DMS53 (cell line): ENCODE measurements around the gene ATOH8.

Experiments
- DNase-seq: peaks from one replicate; lab custom pipeline; 2025; lab: John Stamatoyannopoulos, UW

The ATOH8 gene

DNA sequence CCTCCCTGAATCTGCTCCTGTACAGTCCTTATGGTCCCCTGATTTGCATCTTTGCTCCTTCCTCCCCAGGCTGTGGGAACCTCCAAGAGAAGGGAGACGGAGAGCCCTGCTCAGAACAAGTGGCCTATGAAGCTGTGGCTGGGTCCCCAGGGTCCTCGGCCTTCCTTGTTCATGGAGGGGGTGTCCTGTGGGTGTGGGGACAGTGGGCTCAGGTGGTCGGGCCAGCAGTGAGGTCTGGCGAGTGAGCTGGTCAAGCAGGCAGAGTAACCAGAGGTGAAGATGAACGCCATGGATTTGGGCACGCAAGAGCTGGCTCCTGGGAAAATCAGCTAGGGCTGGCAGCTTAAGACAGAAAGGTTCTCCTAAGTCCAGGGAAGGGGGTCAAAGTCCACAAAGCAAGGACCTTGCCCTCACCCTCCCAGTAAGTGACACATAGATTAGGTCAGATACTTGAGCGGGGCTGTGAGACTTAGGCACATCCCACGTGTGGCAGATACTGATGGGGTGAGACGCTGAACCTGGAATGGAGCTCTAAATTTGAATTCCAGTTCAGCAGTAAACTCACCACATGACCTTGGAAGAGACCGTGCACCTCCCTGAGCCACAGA lies 34.8 kb upstream of the ATOH8 start:
- no peak for DNase-seq

GRCh38 chr2:85719609-85720240 lies 34.1 kb upstream of the ATOH8 start:
- DNase-seq = no peak

DNA sequence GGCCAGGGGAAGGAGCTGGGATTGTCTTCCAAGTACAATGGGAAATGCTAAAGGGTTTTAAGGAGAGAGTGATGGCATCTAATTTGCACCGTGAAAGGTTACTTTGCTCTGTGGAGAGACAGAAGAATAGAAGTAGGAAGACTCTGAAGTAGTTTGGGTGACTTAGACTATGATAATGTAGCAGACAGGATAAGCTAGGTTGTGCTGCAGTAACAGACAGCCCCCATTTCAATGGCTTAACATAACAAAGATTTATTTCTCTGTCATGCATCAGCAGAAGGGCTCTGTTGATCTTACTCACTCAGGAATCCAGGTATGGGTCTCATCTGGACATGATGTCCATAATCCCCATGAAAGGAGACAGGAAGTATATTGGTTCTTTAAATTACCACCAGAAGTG lies 33.3 kb upstream of the ATOH8 start:
- no peak for DNase-seq

GRCh38 chr2:85721641-85722040 lies 32.1 kb upstream of the ATOH8 start:
- DNase-seq = no peak

DNA sequence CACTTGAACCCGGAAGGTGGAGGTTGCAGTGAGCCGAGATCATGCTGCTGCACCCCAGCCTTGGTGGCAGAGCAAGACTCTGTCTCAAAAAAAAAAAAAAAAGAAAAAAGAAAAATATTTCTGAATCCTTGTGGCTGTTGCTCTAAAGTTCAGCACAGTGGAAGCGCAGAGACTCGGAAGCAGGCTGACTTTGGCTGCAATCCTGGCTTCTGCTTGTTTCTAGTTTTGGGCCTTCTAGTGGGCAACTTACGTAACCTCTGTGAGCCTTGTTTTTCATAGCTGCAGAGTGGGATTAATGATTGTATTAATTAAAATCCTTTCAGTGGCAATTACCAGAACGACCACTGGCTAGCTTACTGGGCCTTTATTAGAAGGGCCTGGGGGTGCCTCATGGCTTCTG lies 31.3 kb upstream of the ATOH8 start:
- DNase-seq = no peak

GRCh38 chr2:85723707-85724360 lies 30.0 kb upstream of the ATOH8 start:
- no peak for DNase-seq

DNA sequence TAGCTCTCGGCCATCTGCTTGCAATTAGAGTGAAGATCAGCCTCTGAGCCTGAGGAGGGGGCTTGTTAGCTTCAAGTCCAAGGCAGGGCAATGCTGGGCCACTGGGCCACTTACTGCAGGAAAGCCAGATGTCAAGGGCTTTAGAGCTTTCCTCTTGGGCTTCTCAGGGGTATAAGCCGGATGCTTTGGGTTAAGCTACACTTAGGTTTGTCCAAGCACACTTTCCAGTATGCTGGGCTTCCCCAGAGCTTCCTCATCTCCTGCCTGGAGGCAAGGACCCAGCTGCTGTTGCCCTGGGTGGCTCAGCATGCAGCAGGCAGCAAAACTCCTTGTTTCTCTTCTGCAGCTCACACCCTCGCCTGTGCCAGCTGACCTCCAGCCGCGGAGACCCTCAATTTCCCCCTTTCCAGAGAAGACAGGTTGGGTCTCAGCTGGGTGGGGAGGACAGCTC lies 29.0 kb upstream of the ATOH8 start:
- DNase-seq = no peak

DNA sequence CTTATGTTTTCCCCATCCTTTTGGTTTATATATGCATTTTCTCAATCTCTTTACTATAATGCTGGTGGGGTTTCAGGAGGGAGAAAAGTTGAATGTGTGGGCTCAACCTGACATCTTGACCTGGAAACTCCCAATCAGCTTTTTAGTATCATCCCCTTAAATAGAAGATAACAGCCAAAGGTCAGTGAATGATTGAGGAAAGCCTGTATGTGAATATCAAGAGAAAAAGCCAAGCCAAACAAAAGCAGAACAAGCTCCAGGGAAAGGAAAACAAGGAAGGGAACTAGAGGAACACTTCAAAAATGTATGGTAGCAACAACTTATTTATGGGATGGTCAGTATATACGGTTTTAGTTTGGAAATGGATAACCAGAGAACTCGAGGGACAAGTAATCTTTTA lies 28.3 kb upstream of the ATOH8 start:
- no peak for DNase-seq

- DNase-seq = no peak
These were observed 26.0 kb upstream of the ATOH8 start for GRCh38 chr2:85727798-85728197.

GRCh38 chr2:85728342-85728741 lies 25.4 kb upstream of the ATOH8 start:
- no peak for DNase-seq

GRCh38 chr2:85728883-85729824 lies 24.6 kb upstream of the ATOH8 start:
- DNase-seq = peak; percentile 91

- DNase-seq = no peak
These were observed 23.8 kb upstream of the ATOH8 start for GRCh38 chr2:85729825-85730510.

DNA sequence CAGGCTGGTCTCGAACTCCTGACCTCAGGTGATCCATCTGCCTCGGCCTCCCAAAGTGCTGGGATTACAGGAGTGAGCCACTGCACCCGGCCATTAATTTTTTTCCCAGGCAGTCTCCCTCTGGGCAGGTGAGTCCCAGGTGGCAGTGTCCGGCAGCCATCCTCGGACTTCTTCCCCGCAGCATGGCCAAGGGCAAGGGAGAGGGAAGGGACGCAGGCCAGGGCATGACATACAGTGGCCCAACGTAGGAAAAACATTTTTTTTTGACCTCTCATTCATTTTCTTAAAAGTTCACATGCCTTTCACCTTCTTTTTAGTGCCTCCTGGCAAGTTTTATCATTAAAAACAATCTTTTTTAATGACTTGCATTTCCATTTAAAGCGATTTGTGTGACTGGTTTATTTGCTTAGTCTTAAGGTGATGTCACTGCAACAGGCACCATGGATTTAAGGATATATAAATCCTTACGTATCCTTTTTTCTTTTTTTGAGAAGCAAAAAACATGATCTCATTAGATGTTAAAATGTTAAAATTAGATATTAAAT lies 23.0 kb upstream of the ATOH8 start:
- no peak for DNase-seq

- no peak for DNase-seq
These were observed 22.2 kb upstream of the ATOH8 start for GRCh38 chr2:85731606-85732005.

GRCh38 chr2:85732467-85733120 lies 21.2 kb upstream of the ATOH8 start:
- DNase-seq = no peak

DNA sequence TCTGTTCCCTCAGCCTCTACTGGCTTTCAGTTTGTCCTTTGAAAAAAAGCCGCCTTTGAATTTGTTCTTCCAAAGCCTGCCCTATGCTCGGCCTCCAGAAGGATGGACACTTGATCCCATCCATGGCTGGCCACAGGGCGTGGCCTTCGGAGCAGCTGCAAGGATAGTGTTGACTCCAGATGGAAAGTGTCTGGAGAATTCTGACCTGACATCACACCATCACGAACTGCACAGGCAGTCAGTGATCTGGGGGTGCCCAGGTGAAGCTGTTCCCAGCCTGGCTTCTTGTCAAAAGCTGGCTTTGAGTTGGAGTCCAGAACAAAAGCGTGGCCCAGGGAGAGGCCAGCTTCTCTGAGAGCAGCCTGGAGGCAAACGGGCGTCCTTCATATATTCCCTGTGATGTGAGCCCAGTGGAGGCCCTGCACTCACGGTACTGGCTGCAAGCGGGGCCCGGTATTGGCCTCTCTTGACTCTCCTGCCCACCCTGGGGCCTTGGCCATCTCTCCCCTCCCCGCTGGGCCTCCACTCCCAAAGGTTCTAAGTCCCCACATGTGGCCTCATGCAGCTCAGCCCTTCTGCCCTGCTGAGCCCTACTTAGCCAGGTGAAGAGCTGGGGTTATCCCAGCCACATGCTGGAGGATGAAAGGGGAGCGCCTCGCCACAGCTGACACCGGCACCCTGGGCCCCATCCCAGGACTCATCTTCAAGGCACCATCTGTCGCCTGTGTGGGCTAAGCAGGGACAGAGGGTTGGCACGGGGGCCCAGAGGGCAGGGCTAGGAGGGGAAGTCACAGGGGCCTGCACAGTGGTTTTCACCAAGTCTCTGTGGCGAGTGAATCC lies 20.4 kb upstream of the ATOH8 start:
- peak; percentile 36 for DNase-seq

GRCh38 chr2:85734015-85734414 lies 19.8 kb upstream of the ATOH8 start:
- DNase-seq = no peak

DNA sequence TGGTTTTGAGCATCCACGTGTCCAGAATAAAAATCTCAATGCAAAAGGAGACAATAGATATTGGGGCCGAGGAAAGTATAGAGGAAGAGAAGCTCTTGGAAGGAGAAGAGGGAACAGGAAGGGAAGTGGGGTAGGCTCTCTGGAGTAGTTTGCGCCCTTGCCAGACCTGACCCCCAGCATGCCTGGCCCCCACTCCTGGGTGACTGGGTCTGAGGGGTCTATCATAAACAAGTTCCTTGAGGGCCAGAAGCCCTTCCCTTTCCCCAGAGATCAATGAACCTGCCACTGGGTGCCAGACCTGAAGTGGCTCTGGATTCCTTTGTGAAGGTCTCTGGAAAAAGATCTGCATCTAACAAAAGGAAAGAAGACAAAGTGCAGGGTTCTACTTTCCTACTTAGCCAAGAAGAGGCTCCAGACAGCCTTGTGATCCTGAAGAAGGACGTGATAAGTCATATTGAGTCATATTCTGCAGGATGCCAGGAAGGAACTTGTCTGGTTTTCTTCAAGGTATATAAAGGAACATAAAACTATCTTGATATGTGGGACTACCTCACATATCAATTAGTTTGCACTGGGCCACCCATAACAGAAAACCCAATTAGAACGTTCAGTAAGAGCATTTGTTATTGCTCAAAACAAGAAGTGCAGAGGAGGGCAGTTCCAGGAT lies 18.7 kb upstream of the ATOH8 start:
- DNase-seq = no peak

- DNase-seq = no peak
These were observed 18.1 kb upstream of the ATOH8 start for GRCh38 chr2:85735691-85736090.
